ENCODE results near the gene CMPK1. TPM values are rescaled to one million over a fixed set of nuclear protein-coding genes. Genes with fewer than 3 reads are reported as not detected.

CMPK1 gene
- total and polyA plus RNA-seq, 2 of the 8 experiments (the other 6 are each of a cell fraction or from before 2014, with no cell fraction given) = 6.0 to 36.9 TPM

GRCh38 chr1:47396671-47397196 is 63.1 kb downstream of the CMPK1 start:
- Histone ChIP-seq H3K18ac (ENCODE audit: extremely low read depth, low read length) (no peak overlapping the region), H3K79me1 (ENCODE audit: low read depth, low read length) (no peaks in the 10 kb centered on the region), H2BK20ac (ENCODE audit: low read length) (no peak overlapping the region), H4K5ac (ENCODE audit: insufficient read length, low read depth, low read length) (no peak overlapping the region), H2BK120ac (replicated peaks; ENCODE audit: low read depth, low read length) (no peak overlapping the region), H3K79me2 (ENCODE audit: control insufficient read depth in 1 of 2, insufficient read depth in 2 of 2, low read length in 2 of 2) (no peaks in the 10 kb centered on the region), H4K91ac (replicated peaks; ENCODE audit: insufficient read length, low read length) (no peak overlapping the region), H2AK5ac (ENCODE audit: low read depth, low read length) (no peak overlapping the region), H2BK5ac (ENCODE audit: low read depth, low read length) (no peak overlapping the region), H3K9ac (replicated peaks in 1 of 4; ENCODE audit: extremely low read depth in 1 of 4, low read depth in 3 of 4, low read length in 3 of 4) (no peak overlapping the region), H3K4me1 (replicated peaks in 1 of 4; ENCODE audit: control insufficient read depth in 3 of 4, insufficient read depth in 4 of 4, low read length in 3 of 4) (no peaks in the 10 kb centered on the region), H3K4me2 (ENCODE audit: insufficient read depth in 1 of 2, low read depth in 2 of 2, low read length in 2 of 2) (no peak overlapping the region), H3K36me3 (ENCODE audit: control insufficient read depth in 2 of 4, insufficient read depth in 4 of 4, low read length in 3 of 4) (no peaks in the 10 kb centered on the region), H3K56ac (replicated peaks; ENCODE audit: insufficient read length, low read depth, low read length) (no peak overlapping the region), H2AFZ (ENCODE audit: low read length) (no peak overlapping the region), H4K20me1 (replicated peaks in 1 of 2; ENCODE audit: control insufficient read depth in 1 of 2, insufficient read depth in 2 of 2, low read length in 2 of 2) (no peaks in the 10 kb centered on the region), H3K23me2 (ENCODE audit: low read depth, low read length) (no peaks in the 10 kb centered on the region), H3K27me3 (replicated peaks in 1 of 4; ENCODE audit: control insufficient read depth in 3 of 4, extremely low read depth in 1 of 4, insufficient read depth in 3 of 4, low read length in 3 of 4) (peaks cover 0 to 4% (median under 1%) of the 10 kb centered on the region in 4 experiments; a peak in 3 of 7 replicates), H4K8ac (ENCODE audit: extremely low read depth, insufficient read depth, low read length) (no peak overlapping the region), H3K14ac (ENCODE audit: insufficient read length) (no peak overlapping the region), H3K9me3 (ENCODE audit: insufficient read depth in 2 of 2, low read depth in 1 of 2, low read length in 1 of 2) (no peaks in the 10 kb centered on the region), H2BK15ac (ENCODE audit: low read length) (no peak overlapping the region), H3K4ac (replicated peaks; ENCODE audit: insufficient read length, low read depth, low read length) (no peak overlapping the region), H2BK12ac (ENCODE audit: low read depth, low read length) (no peak overlapping the region), H3K4me3 (ENCODE audit: extremely low read depth in 1 of 4, insufficient read depth in 2 of 4, low read depth in 3 of 4, low read length in 4 of 4) (no peak overlapping the region), H3K23ac (ENCODE audit: insufficient read length) (no peak overlapping the region), H3K27ac (ENCODE audit: low read depth, low read length) (no peak overlapping the region)
- TF ChIP-seq SIN3A (conservative IDR thresholded peaks at IDR 0.05 in 1 of 2, IDR thresholded peaks at IDR 0.05 in 1 of 2; ENCODE audit: low read depth in 1 of 2, low read length in 2 of 2) = no peak
- TF ChIP-seq, protein P1, sequence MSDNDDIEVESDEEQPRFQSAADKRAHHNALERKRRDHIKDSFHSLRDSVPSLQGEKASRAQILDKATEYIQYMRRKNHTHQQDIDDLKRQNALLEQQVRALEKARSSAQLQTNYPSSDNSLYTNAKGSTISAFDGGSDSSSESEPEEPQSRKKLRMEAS (IDR thresholded peaks at IDR 0.05) = no peak
- CTCF ChIA-PET (ENCODE audit: partially characterized antibody) = interaction anchor here (0.5 to 4.2 kb wide), 9 partner anchors 8 to 177 kb away, joined by 3 to 46 read pairs (median 4); no protein-coding TSS in a partner anchor
- POLR2A ChIA-PET (ENCODE audit: partially characterized antibody) = no interaction called here
- WGBS, 2 experiments (ENCODE audit: extremely low coverage in 1 of 2, insufficient coverage in 1 of 2, insufficient read length in 1 of 2, insufficient replicate concordance in 2 of 2, low coverage in 1 of 2, low lambda C conversion rate in 2 of 2, missing lambda C conversion rate in 1 of 2) = 86% methylated on average over 6 of the region's 6 CpGs; no CpG with 5 or more reads in 1 of the 2 experiments
- FAIRE-seq (no peak), DNase-seq (ENCODE audit: low read depth in 1 of 2, low spot score in 2 of 2) (no peak)
